ENCODE data around the gene PTBP1. TPM values are rescaled to one million over a fixed set of nuclear protein-coding genes. Genes with fewer than 3 reads are reported as not detected.

Gene PTBP1
- total RNA-seq, 1 experiment from 2014 or later, result 712 TPM

- Histone ChIP-seq H2AFZ (ENCODE audit: low read length) (no peak overlapping the region), H3K14ac (ENCODE audit: insufficient read depth, low read length) (no peak overlapping the region; the same call in 1 of the 2 replicates), H3K27ac (ENCODE audit: insufficient read length, low read depth, low read length) (no peak overlapping the region), H3K23me2 (ENCODE audit: insufficient read length, low read depth, low read length, poor library complexity, severe bottlenecking) (peaks cover 2% of the 10 kb centered on the region), H4K5ac (ENCODE audit: insufficient read length, low read depth, low read length) (no peak overlapping the region), H3K56ac (ENCODE audit: insufficient read length, low read depth, low read length) (no peak overlapping the region), H3K9ac (ENCODE audit: extremely low read depth, insufficient read length, low read length) (no peak overlapping the region), H4K8ac (replicated peaks; ENCODE audit: insufficient read length, low read depth, low read length) (no peak overlapping the region), H2BK5ac (ENCODE audit: insufficient read length, low read length) (no peak overlapping the region), H2AK5ac (ENCODE audit: insufficient read length, low read length) (no peak overlapping the region), H2BK12ac (ENCODE audit: insufficient read length, low read depth, low read length) (no peak overlapping the region), H2BK15ac (ENCODE audit: low read depth, low read length) (no peak overlapping the region), H3T11ph (ENCODE audit: low read length) (no peak overlapping the region), H3K9me3 (ENCODE audit: control insufficient read depth, low read depth, low read length) (no peaks in the 10 kb centered on the region), H3K4ac (ENCODE audit: low read depth, low read length) (no peak overlapping the region), H4K20me1 (ENCODE audit: control insufficient read depth, insufficient read depth, insufficient read length) (no peaks in the 10 kb centered on the region), H3K4me1 (ENCODE audit: insufficient read depth, low read length) (no peaks in the 10 kb centered on the region), H3K4me2 (ENCODE audit: insufficient read depth, insufficient read length, low read length) (peak overlapping the region; percentile 9), H3K27me3 (ENCODE audit: insufficient read depth, low read length) (peaks cover 3% of the 10 kb centered on the region; the same call in 1 of the 2 replicates), H2BK120ac (ENCODE audit: low read depth, low read length, poor library complexity, severe bottlenecking) (no peak overlapping the region), H4K91ac (ENCODE audit: insufficient read length, low read depth, low read length) (no peak overlapping the region), H2BK20ac (ENCODE audit: low read depth, low read length, poor library complexity, severe bottlenecking) (no peak overlapping the region), H3K23ac (ENCODE audit: insufficient read length, low read depth, low read length) (no peak overlapping the region), H3K79me2 (ENCODE audit: insufficient read depth, low read length) (no peaks in the 10 kb centered on the region), H3K18ac (ENCODE audit: insufficient read length, low read depth, low read length) (no peak overlapping the region), H3K79me1 (ENCODE audit: insufficient read depth, low read depth, low read length, poor library complexity, severe bottlenecking) (no peaks in the 10 kb centered on the region)
- no CpG with 5 or more reads among the region's 46 CpGs for WGBS (ENCODE audit: extremely low coverage, insufficient read length, low lambda C conversion rate)
- Mint-ChIP-seq H3K4me1 (peaks cover 2 to 11% of the 10 kb centered on the region in 2 experiments; a peak in 2 of 4 replicates), H3K4me3 (peak overlapping the region in 1 of 2 experiments; percentile 73; a peak in 4 of 5 replicates), H3K27ac (no peak overlapping the region), H3K9me3 (peaks cover 0 to 4% of the 10 kb centered on the region in 2 experiments; a peak in 2 of 5 replicates), H3K36me3 (ENCODE audit: insufficient read depth in 1 of 3, low read depth in 3 of 3) (no peaks in the 10 kb centered on the region; a peak in 1 of 7 replicates), H3K27me3 (ENCODE audit: low read depth) (peaks cover 55% of the 10 kb centered on the region)
- peak; percentile 69 for DNase-seq
- peak; percentile 36; the same call in 1 of the 3 replicates for TF ChIP-seq CTCF (conservative IDR thresholded peaks at IDR 0.05)
Observed at GRCh38 chr19:843180-843835, 46.1 kb downstream of the PTBP1 start.

Measured in H9 (cell line).